Fibroblast of pulmonary artery (primary cell): ENCODE measurements around the gene FOXP1.

ENCODE experiments used
- DNase-seq: peaks from one replicate; pipeline ENCODE4 v3.0.0-alpha.2; 2010; ENCODE audit warnings: low read depth
- H3K4me3 ChIP-seq: replicated peaks from 2 replicates; pipeline ENCODE4 v1.5.1; 2011; ENCODE audit warnings: low read depth, mild to moderate bottlenecking, control low read depth, low read length, moderate library complexity
- TF ChIP-seq, protein P1 (sequence below): IDR thresholded peaks from 2 replicates; pipeline ENCODE4 v1.5.1; 2011; ENCODE audit warnings: mild to moderate bottlenecking, control low read depth, low read length, inconsistent platforms; ENCODE audit errors: missing control alignments

Gene FOXP1

DNA sequence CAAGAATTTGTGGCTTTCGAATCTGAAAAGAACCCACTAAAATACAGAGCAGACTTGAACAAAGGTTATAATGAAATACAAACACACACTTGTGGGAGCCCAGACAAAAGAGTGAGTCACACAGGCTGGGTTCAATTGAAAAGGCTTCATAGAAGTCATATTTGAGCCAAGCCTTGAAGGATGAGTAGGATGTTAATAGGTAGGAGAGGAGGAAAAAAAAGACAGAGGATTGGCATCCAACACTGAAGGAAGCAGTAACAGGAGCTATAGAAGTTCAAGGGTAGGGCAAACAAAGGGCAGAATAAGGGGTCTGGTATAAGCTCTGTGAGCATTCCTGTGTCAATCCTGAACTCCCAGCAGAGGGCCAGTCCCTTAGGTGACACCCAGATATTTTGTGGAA, 325.4 kb downstream of the FOXP1 start:
- DNase-seq = peak; percentile 79
- TF ChIP-seq, protein P1, sequence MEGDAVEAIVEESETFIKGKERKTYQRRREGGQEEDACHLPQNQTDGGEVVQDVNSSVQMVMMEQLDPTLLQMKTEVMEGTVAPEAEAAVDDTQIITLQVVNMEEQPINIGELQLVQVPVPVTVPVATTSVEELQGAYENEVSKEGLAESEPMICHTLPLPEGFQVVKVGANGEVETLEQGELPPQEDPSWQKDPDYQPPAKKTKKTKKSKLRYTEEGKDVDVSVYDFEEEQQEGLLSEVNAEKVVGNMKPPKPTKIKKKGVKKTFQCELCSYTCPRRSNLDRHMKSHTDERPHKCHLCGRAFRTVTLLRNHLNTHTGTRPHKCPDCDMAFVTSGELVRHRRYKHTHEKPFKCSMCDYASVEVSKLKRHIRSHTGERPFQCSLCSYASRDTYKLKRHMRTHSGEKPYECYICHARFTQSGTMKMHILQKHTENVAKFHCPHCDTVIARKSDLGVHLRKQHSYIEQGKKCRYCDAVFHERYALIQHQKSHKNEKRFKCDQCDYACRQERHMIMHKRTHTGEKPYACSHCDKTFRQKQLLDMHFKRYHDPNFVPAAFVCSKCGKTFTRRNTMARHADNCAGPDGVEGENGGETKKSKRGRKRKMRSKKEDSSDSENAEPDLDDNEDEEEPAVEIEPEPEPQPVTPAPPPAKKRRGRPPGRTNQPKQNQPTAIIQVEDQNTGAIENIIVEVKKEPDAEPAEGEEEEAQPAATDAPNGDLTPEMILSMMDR = peak; percentile 14

DNA sequence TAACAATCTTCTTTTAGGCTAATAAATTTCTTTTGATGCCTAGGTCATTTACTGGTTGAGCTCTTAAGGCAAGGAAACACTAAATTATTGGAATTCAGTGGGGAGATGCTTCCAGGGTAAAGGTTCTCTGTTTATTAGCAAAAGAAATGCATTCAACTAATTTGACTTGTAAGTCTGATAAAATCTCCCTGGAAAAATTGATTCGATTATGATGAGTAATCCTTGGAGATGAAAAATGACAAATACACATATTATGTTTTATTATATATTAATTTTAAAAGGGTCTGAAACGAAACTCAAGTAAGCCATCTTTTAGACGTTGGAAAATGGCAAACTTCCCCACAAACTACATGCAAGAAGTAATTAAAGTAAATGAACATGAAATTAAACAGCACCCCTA, 328.0 kb downstream of the FOXP1 start:
- TF ChIP-seq, protein P1 = no peak
- no peak for DNase-seq

More for the DNA sequence above, 325.4 kb downstream of the FOXP1 start:
- H3K4me3 ChIP-seq = no peak overlapping the region

DNA sequence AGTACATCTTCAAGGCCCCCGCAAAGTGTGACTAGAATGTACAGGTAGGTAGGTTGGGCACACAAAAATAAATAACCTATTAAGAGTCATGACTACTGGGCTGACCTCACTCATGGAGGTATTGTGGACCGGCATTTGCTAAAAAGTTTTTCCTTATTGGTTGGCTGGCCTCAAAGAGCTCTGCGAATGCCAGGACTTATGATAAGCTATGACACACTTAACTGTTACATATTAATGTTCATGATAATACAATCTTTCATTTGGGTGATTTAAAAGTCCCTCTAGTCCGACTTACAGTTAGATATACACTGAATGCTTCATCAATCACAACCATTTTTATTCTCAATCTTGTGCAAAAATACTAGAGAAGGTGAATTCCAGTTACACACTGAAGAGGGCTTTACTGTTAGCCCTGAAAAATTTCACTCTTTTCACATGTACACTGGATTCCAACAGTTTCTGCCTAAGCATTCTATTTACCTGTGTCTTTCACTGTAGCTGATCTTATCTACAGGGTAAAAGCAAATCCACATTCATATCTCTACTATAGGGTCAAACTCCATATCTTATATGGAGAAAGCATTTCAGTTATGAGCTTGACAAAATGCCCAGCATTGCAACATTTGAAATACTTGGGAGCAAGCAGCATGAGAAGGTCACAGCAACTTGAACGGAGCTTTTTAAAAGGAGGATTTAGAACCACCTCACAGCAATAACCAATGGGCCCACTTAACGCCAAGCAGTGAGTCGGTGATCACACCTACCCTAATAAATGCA, 329.1 kb downstream of the FOXP1 start:
- peak; percentile 80 for DNase-seq
- H3K4me3 ChIP-seq = no peak overlapping the region
- TF ChIP-seq, protein P1 = no peak

More for the DNA sequence above, 328.0 kb downstream of the FOXP1 start:
- H3K4me3 ChIP-seq = no peak overlapping the region

DNA sequence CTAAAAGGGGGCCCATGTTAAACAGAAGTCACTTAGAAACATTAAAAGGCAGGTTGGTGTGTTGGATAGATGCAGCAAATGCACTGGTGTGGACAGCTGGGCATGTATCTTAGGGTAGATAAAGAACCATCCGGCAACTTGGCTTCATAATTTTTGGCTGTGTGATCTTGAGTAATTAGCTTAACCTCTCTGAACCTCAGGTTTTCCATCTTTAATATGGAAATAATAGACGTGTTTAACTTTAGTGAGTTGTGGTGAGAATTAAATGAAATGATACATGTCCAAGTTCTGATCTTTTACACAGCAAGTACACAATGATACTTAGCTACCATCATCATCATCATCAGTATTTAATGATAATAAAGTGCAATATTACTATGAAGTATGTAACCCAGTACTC, 330.4 kb downstream of the FOXP1 start:
- DNase-seq = no peak
- no peak overlapping the region for H3K4me3 ChIP-seq
- TF ChIP-seq, protein P1 = no peak

DNA sequence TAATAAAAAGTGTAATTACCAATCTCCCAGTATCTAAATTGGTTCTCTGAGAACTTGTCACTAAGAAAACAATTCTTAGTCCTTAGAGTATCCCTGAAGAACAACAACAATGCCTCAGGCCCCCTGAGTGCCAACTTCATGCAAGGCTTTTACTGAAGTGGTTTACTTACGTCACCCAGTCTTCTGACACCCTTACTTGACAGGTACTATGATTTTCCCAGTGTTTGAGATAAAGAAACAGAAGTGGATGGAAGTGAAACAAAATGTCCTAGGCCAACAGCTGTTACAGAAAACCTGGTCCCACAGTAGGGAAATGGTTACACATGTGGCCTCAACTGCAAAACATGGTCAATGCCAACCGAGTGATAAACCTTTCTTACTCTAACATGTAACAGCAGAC, 331.1 kb downstream of the FOXP1 start:
- DNase-seq = peak; percentile 21
- no peak overlapping the region for H3K4me3 ChIP-seq
- TF ChIP-seq, protein P1 = no peak

DNA sequence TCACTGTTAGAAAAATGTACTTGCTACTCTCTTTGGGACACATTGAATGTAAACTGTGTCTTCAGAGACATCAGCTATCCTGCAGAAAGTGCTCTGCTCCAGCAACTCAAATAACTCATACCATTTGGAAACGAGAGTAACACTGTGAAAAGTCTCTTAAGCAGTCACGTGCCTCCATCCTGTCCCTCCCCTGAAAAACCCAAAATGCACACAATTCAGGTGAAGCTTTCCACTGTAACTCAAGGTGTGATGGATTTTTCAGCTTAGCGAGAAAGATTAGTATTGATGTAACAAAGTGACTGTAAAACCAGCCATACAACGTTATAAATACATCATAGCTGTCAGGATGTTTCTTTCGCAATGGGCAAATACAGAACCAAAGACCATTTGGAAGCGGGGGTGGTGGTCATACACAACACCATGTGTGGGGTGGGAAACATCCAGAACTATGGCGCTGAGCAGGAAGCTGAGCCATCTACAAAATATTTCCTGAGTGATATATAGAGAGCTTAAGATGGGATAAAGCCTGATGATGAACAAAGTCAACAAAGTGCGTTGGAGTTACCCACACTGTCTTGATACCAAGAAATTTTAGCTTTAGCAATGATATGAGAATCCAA, 332.3 kb downstream of the FOXP1 start:
- no peak overlapping the region for H3K4me3 ChIP-seq
- DNase-seq = peak; percentile 97
- TF ChIP-seq, protein P1 = no peak
